GM18519 (cell line): ENCODE measurements around the gene WNT8A.

Experiments used
- ATAC-seq: cut with Tn5 transposase; IDR thresholded peaks from one replicate; pipeline ENCODE4 v1.9.1; 2021; ENCODE audit warnings: mild to moderate bottlenecking, moderate library complexity; ENCODE audit not compliant: unreplicated experiment, low FRiP score

Gene WNT8A

DNA sequence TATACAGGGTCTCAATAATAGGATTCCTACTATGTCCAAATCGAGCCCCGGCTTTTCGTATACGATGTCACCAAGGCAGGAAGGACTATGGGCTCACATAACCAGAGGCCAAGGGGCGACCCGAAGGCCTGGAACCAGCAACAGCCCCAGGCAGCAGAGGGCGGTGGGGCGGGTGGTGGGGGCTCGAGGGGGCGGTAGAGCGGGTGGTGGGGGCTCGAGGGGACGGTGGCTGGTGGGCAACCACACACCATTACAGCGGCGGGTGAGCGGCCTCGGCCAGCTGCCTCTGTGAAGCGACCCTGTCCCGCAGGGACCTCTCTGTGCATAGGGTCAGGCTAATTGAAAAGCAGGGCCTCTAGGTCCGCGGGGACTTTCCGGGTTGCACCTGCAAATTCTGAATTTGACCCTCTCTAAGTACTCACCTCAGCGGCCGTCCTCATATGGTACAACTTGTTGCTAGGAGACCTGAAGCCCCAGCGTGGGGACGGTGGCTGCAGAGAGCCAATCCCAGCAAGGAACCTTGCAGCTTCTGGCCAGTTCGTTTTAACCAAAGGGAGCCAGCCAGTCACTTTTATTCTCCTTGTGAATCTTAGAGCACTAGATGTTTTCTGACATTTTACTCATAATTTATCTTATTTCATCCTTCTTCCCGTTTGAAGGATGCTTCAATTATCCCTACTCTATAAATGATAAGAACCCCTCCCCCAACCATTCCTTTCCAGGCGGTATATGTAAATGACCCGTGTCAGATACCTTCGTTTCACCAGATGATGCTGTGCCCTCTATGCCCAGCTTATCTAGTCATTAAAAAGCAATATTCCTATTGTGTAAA lies 55.3 kb downstream of the WNT8A start, which contains the start of gene NME5:
NME5 (minus strand) TSS at position 480 of the 832 bp plus-strand sequence. CDS start 648 bp downstream, outside the sequence.
- ATAC-seq = no peak

- ATAC-seq = no peak
These were observed 55.9 kb downstream of the WNT8A start for GRCh38 chr5:138139781-138140090.

DNA sequence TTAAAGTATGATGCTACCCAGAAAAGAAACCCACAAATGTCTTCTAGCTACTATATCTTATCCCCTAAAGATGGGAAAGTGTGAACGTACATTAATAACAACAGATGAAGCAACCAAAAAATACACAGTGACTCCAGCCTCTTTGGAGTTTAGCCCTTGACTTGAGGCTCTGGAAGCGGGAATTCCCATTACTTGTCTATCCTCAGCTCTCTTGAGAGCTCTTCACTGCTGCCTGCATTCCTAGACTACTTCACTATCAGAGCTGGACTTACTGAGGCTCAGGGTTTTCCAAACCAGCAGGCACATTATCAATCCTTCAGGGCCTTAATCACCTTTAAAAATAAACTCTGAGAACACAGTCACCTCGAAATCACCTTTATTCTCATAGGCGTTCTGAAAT lies 56.4 kb downstream of the WNT8A start:
- ATAC-seq = no peak
